Fibroblast of upper back skin (primary cell): ENCODE measurements around the gene ITIH3.

Source experiments
- DNase-seq: peaks from one replicate; pipeline ENCODE4 v3.0.0-alpha.2; 2013

Gene ITIH3

DNA sequence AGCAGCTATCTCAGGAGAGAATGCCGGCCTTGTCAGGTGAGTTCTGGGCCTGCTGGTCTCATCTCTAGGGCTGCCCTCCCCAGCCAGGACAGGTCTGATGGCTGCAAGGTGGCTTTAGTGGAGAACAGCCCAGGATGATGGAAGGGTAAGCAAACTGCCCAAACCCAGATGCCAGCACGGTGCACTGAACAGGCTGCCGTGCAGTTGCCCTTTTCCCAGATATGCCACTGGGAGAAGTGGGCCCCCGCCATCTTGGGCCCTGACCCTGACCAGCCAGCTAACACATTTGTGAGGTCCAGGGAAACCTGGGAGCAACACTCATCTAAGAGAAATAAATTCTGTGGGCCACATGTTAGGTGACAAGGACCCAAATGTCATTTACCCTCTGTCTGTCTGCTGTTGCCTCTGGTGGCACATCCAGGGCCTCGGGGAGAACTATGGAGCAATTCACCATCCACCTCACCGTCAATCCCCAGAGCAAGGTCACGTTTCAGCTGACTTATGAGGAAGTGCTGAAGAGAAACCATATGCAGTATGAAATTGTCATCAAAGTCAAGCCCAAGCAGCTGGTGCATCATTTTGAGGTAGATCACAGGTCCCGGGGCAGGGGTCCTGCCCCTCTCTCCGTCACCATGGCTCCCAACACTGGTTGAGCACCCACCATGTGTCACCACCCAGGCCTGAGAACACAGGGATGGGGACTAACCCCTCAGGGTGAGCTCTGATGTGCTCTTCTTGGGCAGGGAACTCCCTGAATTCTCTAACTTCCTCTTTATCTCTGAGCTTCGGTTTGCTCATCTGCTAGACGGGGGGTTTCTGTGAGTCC lies 15.4 kb upstream of the ITIH3 start:
- no peak for DNase-seq

- DNase-seq: no peak
Measured at GRCh38 chr3:52779837-52780585, 14.6 kb upstream of the ITIH3 start.

GRCh38 chr3:52781741-52782140 lies 12.9 kb upstream of the ITIH3 start:
- no peak for DNase-seq

- no peak for DNase-seq
Measured at GRCh38 chr3:52782412-52783210, 12.0 kb upstream of the ITIH3 start.

- DNase-seq: no peak
Measured at GRCh38 chr3:52783211-52783555, 11.4 kb upstream of the ITIH3 start.

- DNase-seq: no peak
Measured at GRCh38 chr3:52784021-52784621, 10.5 kb upstream of the ITIH3 start.

- DNase-seq: no peak
Measured at GRCh38 chr3:52784931-52785590, 9.5 kb upstream of the ITIH3 start.

- no peak for DNase-seq
Measured at GRCh38 chr3:52786330-52787215, 8.0 kb upstream of the ITIH3 start.

GRCh38 chr3:52787246-52787645 lies 7.3 kb upstream of the ITIH3 start:
- no peak for DNase-seq

- no peak for DNase-seq
Measured at GRCh38 chr3:52787672-52788625, 6.6 kb upstream of the ITIH3 start.

GRCh38 chr3:52788890-52789745 lies 5.5 kb upstream of the ITIH3 start:
- no peak for DNase-seq

DNA sequence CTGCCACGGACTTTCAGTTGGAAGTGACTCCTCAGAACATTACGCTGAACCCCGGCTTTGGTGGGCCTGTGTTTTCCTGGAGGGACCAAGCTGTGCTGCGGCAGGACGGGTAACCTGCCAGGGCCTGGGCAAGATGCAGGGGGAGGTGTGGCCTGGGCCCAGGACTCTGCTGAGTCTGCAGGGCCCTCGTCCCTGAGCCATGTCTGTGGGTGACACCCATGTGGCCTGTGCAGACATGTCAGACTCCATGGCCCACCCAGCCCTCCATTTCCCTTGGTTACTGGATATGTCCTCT lies 4.9 kb upstream of the ITIH3 start:
- no peak for DNase-seq

DNA sequence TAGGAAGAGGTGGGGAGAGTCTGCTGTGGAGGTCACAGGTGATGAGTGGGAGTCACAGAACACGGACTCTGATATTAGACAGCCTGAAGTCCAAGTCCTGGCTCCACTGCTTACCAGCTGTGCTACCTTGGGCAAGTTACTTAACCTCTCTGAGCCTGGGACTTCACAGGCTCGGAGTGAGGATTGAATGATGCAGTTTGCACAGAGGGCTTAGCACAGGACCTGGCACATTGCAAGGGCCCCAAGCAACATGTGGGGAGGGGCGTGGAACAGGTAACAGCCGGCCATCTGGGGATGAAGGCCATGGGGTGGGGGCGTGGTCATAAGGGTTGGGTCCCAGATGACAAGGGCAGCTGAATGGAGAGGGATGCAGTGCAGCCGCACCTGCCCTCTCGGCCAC lies 4.3 kb upstream of the ITIH3 start:
- DNase-seq: no peak

GRCh38 chr3:52790741-52791140 lies 3.9 kb upstream of the ITIH3 start:
- DNase-seq: no peak

DNA sequence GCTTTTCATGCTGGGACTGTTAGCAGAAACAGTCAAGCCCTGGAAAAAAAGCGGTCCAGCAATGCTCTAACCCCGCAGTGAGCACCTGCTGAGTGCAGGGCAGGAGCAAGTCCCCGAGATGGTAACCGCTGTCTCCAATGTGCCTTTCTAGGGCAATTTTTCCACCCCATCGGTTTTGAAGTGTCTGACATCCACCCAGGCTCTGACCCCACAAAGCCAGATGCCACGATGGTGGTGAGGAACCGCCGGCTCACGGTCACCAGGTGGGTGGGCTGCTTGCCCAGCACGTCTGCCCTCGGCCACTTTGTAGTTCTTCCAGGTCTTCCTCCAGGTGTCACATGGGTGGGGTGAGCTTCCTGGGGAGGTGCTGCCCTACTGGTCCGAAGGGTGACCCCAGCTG lies 3.2 kb upstream of the ITIH3 start:
- no peak for DNase-seq

DNA sequence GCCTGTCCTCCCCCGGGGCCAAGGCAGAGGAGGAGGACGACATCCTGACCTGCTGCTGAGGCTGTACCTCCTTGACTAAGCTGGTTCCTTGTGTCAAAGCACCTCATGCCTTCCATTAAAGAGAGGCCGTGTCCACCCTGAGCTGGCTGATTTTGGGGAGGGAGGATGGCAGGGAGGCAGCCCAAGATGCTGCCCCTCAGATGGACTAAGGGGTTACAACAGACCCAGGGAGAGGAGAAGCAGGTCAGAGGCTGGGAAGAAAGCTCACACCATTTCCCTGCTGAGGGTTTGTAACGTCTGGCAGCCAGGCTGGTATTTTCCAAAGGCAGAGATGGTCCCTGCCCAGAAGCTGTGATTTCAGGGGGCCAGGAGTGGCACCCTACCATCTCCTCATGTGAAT lies 2.7 kb upstream of the ITIH3 start:
- no peak for DNase-seq

GRCh38 chr3:52792413-52792812 lies 2.2 kb upstream of the ITIH3 start:
- no peak for DNase-seq

- DNase-seq: no peak
Measured at GRCh38 chr3:52792961-52793695, 1.5 kb upstream of the ITIH3 start.
